SU-DHL-6 (cell line): ENCODE results near the gene TPI1.

ENCODE experiments used
- EZH2phosphoT487 ChIP-seq: fragments of 200-600 bp; sonication (generic), shearing (Covaris generic); conservative IDR thresholded peaks from 2 replicates; pipeline ENCODE4 v1.6.1; 2018; ENCODE audit warnings: mild to moderate bottlenecking, antibody characterized with exemption, low read length, moderate library complexity, mixed read lengths
- TF ChIP-seq, protein P1 (sequence below): fragments of 200-600 bp; sonication (generic); IDR thresholded peaks from one replicate; pipeline ENCODE4 v1.5.1; 2017; ENCODE audit warnings: antibody characterized with exemption, mild to moderate bottlenecking, low read length, moderate library complexity; ENCODE audit not compliant: insufficient read depth, poor library complexity, severe bottlenecking

DNA sequence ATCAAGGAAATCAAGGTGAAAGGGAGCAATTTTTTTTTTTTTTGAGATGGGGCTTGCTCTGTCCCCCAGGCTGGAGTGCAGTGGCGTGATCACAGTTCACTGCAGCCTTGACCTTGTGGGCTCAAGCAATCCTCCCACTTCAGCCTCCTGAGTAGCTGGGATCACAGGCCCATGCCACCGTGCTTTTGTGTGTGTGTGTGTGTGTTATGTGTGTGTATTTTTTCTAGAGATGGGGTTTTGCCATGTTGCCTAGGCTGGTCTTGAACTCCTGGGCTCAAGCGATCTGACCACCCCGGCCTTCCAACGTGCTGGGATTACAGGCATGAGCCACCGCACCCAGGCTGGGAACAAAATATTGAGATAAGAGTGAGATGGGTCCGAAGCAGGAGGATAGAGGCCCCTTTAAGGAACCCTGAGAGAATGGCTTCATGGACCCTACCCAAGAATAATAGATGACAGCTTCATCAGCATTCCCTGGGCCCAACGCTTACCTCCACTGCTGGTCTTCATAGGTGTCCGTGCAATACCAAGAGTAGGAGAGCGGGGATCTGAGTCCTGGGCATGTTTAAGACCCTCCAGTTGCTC, 17.3 kb upstream of the TPI1 start:
- TF ChIP-seq, protein P1, sequence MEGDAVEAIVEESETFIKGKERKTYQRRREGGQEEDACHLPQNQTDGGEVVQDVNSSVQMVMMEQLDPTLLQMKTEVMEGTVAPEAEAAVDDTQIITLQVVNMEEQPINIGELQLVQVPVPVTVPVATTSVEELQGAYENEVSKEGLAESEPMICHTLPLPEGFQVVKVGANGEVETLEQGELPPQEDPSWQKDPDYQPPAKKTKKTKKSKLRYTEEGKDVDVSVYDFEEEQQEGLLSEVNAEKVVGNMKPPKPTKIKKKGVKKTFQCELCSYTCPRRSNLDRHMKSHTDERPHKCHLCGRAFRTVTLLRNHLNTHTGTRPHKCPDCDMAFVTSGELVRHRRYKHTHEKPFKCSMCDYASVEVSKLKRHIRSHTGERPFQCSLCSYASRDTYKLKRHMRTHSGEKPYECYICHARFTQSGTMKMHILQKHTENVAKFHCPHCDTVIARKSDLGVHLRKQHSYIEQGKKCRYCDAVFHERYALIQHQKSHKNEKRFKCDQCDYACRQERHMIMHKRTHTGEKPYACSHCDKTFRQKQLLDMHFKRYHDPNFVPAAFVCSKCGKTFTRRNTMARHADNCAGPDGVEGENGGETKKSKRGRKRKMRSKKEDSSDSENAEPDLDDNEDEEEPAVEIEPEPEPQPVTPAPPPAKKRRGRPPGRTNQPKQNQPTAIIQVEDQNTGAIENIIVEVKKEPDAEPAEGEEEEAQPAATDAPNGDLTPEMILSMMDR, result no peak
- TF ChIP-seq EZH2phosphoT487, result no peak
